ENCODE results near the gene ODF2L.

GRCh38 chr1:86441997-86442396 lies 45.9 kb upstream of the ODF2L start:
- no peak for TF ChIP-seq CTCF (conservative IDR thresholded peaks at IDR 0.05; ENCODE audit: low read depth, low read length)
- no peak for TF ChIP-seq POLR2A (IDR thresholded peaks at IDR 0.05; ENCODE audit: low read depth, low read length)
- no peak for TF ChIP-seq ELK1 (IDR thresholded peaks at IDR 0.05; ENCODE audit: borderline replicate concordance, low read depth, low read length)
- TF ChIP-seq BHLHE40 (IDR thresholded peaks at IDR 0.05; ENCODE audit: low read depth, low read length), result no peak
- no peak for TF ChIP-seq RFX5 (IDR thresholded peaks at IDR 0.05; ENCODE audit: low read depth, low read length)
- TF ChIP-seq CEBPB (IDR thresholded peaks at IDR 0.05; ENCODE audit: low read depth, low read length), result no peak
- TF ChIP-seq SMC3 (IDR thresholded peaks at IDR 0.05; ENCODE audit: low read depth, low read length), result no peak
- TF ChIP-seq CHD1 (IDR thresholded peaks at IDR 0.05; ENCODE audit: low read depth, low read length), result no peak
- no peak for TF ChIP-seq RAD21 (IDR thresholded peaks at IDR 0.05; ENCODE audit: low read length)
- TF ChIP-seq MAFK (IDR thresholded peaks at IDR 0.05; ENCODE audit: low read depth, low read length), result no peak
- TF ChIP-seq FOS (IDR thresholded peaks at IDR 0.05; ENCODE audit: low read depth, low read length), result no peak
- no peak for TF ChIP-seq MXI1 (IDR thresholded peaks at IDR 0.05; ENCODE audit: borderline replicate concordance, low read depth, low read length)
- no peak for TF ChIP-seq RCOR1 (IDR thresholded peaks at IDR 0.05; ENCODE audit: insufficient replicate concordance, low read length)

All from IMR-90 (cell line).